SK-N-SH (cell line): Measurements from ENCODE around the gene CAPSL. TPM values are rescaled to one million over a fixed set of nuclear protein-coding genes. Genes with fewer than 3 reads are reported as not detected.

Experiments used
- CTCF ChIA-PET: fragments of 300-600, 350-600 bp; formaldehyde crosslinking; extraction: SDS; loops from one replicate; lab custom pipeline; 2021; lab: Yijun Ruan, JAX
- POLR2A ChIA-PET: fragments of 350-600 bp; sonication (Branson Sonifier 250); formaldehyde crosslinking; extraction: SDS; loops from one replicate; lab custom pipeline; 2020; ENCODE audit warnings: antibody characterized with exemption, inconsistent platforms; lab: Yijun Ruan, JAX
- DNase-seq: peaks from one replicate; pipeline ENCODE4 v3.0.0; 2012
- H2AFZ ChIP-seq: fragments of 200-600 bp; sonication (generic); 2 replicates; pipeline ENCODE4 v1.8.1; 2016; ENCODE audit warnings: antibody characterized with exemption, mild to moderate bottlenecking, low read depth
- H3F3A ChIP-seq: fragments of 200-600 bp; sonication (generic); replicated peaks from 2 replicates; pipeline ENCODE3; 2016; ENCODE audit warnings: antibody characterized with exemption, mild to moderate bottlenecking; ENCODE audit not compliant: insufficient read depth
- H3K27ac ChIP-seq, 2 experiments: fragments of 200-500 bp in 1 of 2; fragments of 200-600 bp in 1 of 2; sonication (Bioruptor generic) in 1 of 2; sonication (generic), shearing (Covaris generic) in 1 of 2; 2 replicates each; pipeline versions ENCODE4 v1.5.1 to v1.6.1; 2014 to 2016; ENCODE audit warnings: low read depth in 2 of 2, inconsistent platforms in 1 of 2, low read length in 1 of 2, mild to moderate bottlenecking in 1 of 2, mixed read lengths in 1 of 2
- H3K27me3 ChIP-seq: fragments of 200-600 bp; sonication (generic), shearing (Covaris generic); 2 replicates; pipeline ENCODE4 v1.6.1; 2016; ENCODE audit warnings: mixed run types; ENCODE audit not compliant: insufficient read depth
- H3K36me3 ChIP-seq, 2 experiments: fragments of 200-500 bp in 1 of 2; fragments of 200-600 bp in 1 of 2; sonication (Bioruptor generic) in 1 of 2; sonication (generic) in 1 of 2; replicated peaks in 1 of 2; 2 replicates each; pipeline versions ENCODE3 to v1.5.1; 2014 to 2016; ENCODE audit warnings: low read length in 1 of 2, mild to moderate bottlenecking in 1 of 2; ENCODE audit not compliant: insufficient read depth in 2 of 2, control insufficient read depth in 1 of 2
- H3K4me1 ChIP-seq, 2 experiments: fragments of 200-500 bp in 1 of 2; fragments of 200-600 bp in 1 of 2; sonication (Bioruptor generic) in 1 of 2; sonication (generic), shearing (Covaris generic) in 1 of 2; 2 replicates each; pipeline versions ENCODE4 v1.5.1 to v1.6.1; 2014 to 2016; ENCODE audit warnings: low read depth in 1 of 2, low read length in 1 of 2, mixed run types in 1 of 2; ENCODE audit not compliant: insufficient read depth in 2 of 2, control insufficient read depth in 1 of 2
- H3K4me2 ChIP-seq: fragments of 200-600 bp; sonication (generic), shearing (Covaris generic); 2 replicates; pipeline ENCODE4 v1.6.1; 2017; ENCODE audit warnings: mixed run types
- H3K4me3 ChIP-seq, 2 experiments: fragments of 200-500 bp in 1 of 2; fragments of 200-600 bp in 1 of 2; sonication (Bioruptor generic) in 1 of 2; sonication (generic), shearing (Covaris generic) in 1 of 2; 2 replicates each; pipeline versions ENCODE4 v1.5.1 to v1.8.1; 2014 to 2016; ENCODE audit warnings: low read depth in 2 of 2, inconsistent platforms in 1 of 2, low read length in 1 of 2, mild to moderate bottlenecking in 1 of 2, mixed read lengths in 1 of 2, moderate library complexity in 1 of 2
- H3K79me2 ChIP-seq: fragments of 200-600 bp; sonication (generic); 2 replicates; pipeline ENCODE4 v1.8.1; 2017; ENCODE audit warnings: mild to moderate bottlenecking; ENCODE audit not compliant: insufficient read depth
- H3K9ac ChIP-seq: fragments of 200-600 bp; sonication (generic); 2 replicates; pipeline ENCODE4 v1.6.1; 2017; ENCODE audit warnings: mixed run types
- H3K9me2 ChIP-seq: fragments of 200-600 bp; sonication (generic); 2 replicates; pipeline ENCODE4 v1.6.1; 2017; ENCODE audit warnings: mixed run types
- H3K9me3 ChIP-seq: fragments of 200-600 bp; sonication (generic); 2 replicates; pipeline ENCODE4 v1.6.1; 2017; ENCODE audit warnings: mixed run types, mild to moderate bottlenecking, moderate library complexity
- H4K20me1 ChIP-seq: fragments of 200-600 bp; sonication (generic); 2 replicates; pipeline ENCODE4 v1.6.1; 2017; ENCODE audit warnings: mild to moderate bottlenecking, mixed run types; ENCODE audit not compliant: insufficient read depth
- CHD2 ChIP-seq: fragments of 150-350 bp; IDR thresholded peaks from 2 replicates; pipeline ENCODE4 v1.6.1; 2018; ENCODE audit warnings: low read length; ENCODE audit not compliant: partially characterized antibody
- CTCF ChIP-seq: fragments of 200-600 bp; sonication (generic); IDR thresholded peaks from 2 replicates; pipeline ENCODE4 v1.6.1; 2017; ENCODE audit warnings: antibody characterized with exemption, mild to moderate bottlenecking, moderate library complexity
- ELF1 ChIP-seq: IDR thresholded peaks from 2 replicates; pipeline ENCODE4 v1.4.0; 2012
- EZH2phosphoT487 ChIP-seq: fragments of 200-600 bp; sonication (generic); IDR thresholded peaks from 2 replicates; pipeline ENCODE4 v1.6.1; 2017; ENCODE audit warnings: low read depth, mixed run types, mild to moderate bottlenecking, antibody characterized with exemption, moderate library complexity, borderline replicate concordance
- FOSL2 ChIP-seq: IDR thresholded peaks from 2 replicates; pipeline ENCODE4 v1.4.0; 2012; ENCODE audit warnings: low read depth, mild to moderate bottlenecking, moderate library complexity, borderline replicate concordance
- FOXM1 ChIP-seq: IDR thresholded peaks from 2 replicates; pipeline ENCODE4 v1.4.0; 2012; ENCODE audit warnings: low read depth, mild to moderate bottlenecking
- GABPA ChIP-seq: IDR thresholded peaks from 2 replicates; pipeline ENCODE4 v1.4.0; 2012; ENCODE audit warnings: low read depth, mild to moderate bottlenecking
- IRF3 ChIP-seq: fragments of 150-350 bp; IDR thresholded peaks from 2 replicates; pipeline ENCODE4 v1.6.1; 2016; ENCODE audit warnings: mild to moderate bottlenecking, low read depth, low read length
- JUND ChIP-seq: IDR thresholded peaks from 2 replicates; pipeline ENCODE4 v1.4.0; 2012
- MAX ChIP-seq: IDR thresholded peaks from 2 replicates; pipeline ENCODE4 v1.4.0; 2012; ENCODE audit warnings: low read depth
- MEF2A ChIP-seq: IDR thresholded peaks from 2 replicates; pipeline ENCODE4 v1.4.0; 2012; ENCODE audit warnings: low read depth, borderline replicate concordance
- MXI1 ChIP-seq: IDR thresholded peaks from 2 replicates; pipeline ENCODE4 v1.6.1; 2012; ENCODE audit warnings: mild to moderate bottlenecking, low read depth, low read length, improper control_type of control experiment
- NFIC ChIP-seq: IDR thresholded peaks from 2 replicates; pipeline ENCODE4 v1.4.0; 2012; ENCODE audit warnings: borderline replicate concordance
- NRF1 ChIP-seq: IDR thresholded peaks from 2 replicates; pipeline ENCODE4 v1.6.1; 2012; ENCODE audit warnings: low read depth, mild to moderate bottlenecking, low read length
- POLR2AphosphoS5 ChIP-seq: IDR thresholded peaks from 2 replicates; pipeline ENCODE4 v1.6.1; 2012; ENCODE audit warnings: low read depth, low read length
- RAD21 ChIP-seq: IDR thresholded peaks from 2 replicates; pipeline ENCODE4 v1.6.1; 2012; ENCODE audit warnings: mild to moderate bottlenecking, low read length
- RCOR1 ChIP-seq: fragments of 150-350 bp; IDR thresholded peaks from 2 replicates; pipeline ENCODE4 v1.6.1; 2017; ENCODE audit warnings: antibody characterized with exemption, low read length
- REST ChIP-seq: IDR thresholded peaks from 2 replicates; pipeline ENCODE4 v1.6.1; 2012; ENCODE audit warnings: mild to moderate bottlenecking, low read depth, low read length, moderate library complexity
- SIN3A ChIP-seq: IDR thresholded peaks from 2 replicates; pipeline ENCODE4 v1.6.1; 2012; ENCODE audit warnings: low read depth, mild to moderate bottlenecking, low read length, moderate library complexity, borderline replicate concordance
- SMC3 ChIP-seq: IDR thresholded peaks from 2 replicates; pipeline ENCODE4 v1.6.1; 2012; ENCODE audit warnings: low read depth, low read length, improper control_type of control experiment
- TCF12 ChIP-seq: IDR thresholded peaks from 2 replicates; pipeline ENCODE4 v1.4.0; 2012
- TEAD4 ChIP-seq: IDR thresholded peaks from 2 replicates; pipeline ENCODE4 v1.4.0; 2012; ENCODE audit warnings: mild to moderate bottlenecking, borderline replicate concordance; ENCODE audit not compliant: insufficient read depth
- USF2 ChIP-seq: fragments of 150-350 bp; IDR thresholded peaks from 2 replicates; pipeline ENCODE4 v1.6.1; 2017; ENCODE audit warnings: antibody characterized with exemption, low read length, low read depth, borderline replicate concordance
- YY1 ChIP-seq: IDR thresholded peaks from 2 replicates; pipeline ENCODE4 v1.4.0; 2012; ENCODE audit warnings: low read depth, mild to moderate bottlenecking
- ZBTB33 ChIP-seq: IDR thresholded peaks from 2 replicates; pipeline ENCODE4 v1.4.0; 2012; ENCODE audit warnings: low read depth, borderline replicate concordance
- WGBS: methylation state at CpG from one replicate; pipeline ENCODE4 v1.1.6; 2017; ENCODE audit warnings: low lambda C conversion rate; 5-methylcytosine and 5-hydroxymethylcytosine counted together
- polyA plus RNA-seq, 3 experiments: library from polyadenylated mRNA; depleted of rRNA; stranded (reverse); fragments of >200 nt; gene quantifications; 2 replicates each; pipeline ENCODE4 v1.2.3, GENCODE V29; 2012

Gene CAPSL
- polyA plus RNA-seq, 1 of the 3 experiments (the other 2 are of a cell fraction), result 0.23 TPM

GRCh38 chr5:35884191-35884769 lies 54.1 kb downstream of the CAPSL start:
- Histone ChIP-seq H3K27ac (peak overlapping the region; percentile 57 to 60), H4K20me1 (no peaks in the 10 kb centered on the region), H3K27me3 (no peaks in the 10 kb centered on the region), H3K9me3 (no peaks in the 10 kb centered on the region), H3K4me3 (no peak overlapping the region), H3F3A (peaks cover 5% of the 10 kb centered on the region), H3K4me2 (0 out of 2 replicates have a peak overlapping the region, but pooled peaks have one; percentile 9), H3K9me2 (no peaks in the 10 kb centered on the region), H3K36me3 (no peaks in the 10 kb centered on the region), H3K4me1 (peaks cover 0 to 13% of the 10 kb centered on the region in 2 experiments; a peak in 1 of 4 replicates), H3K79me2 (no peaks in the 10 kb centered on the region), H3K9ac (no peak overlapping the region), H2AFZ (no peak overlapping the region)
- CTCF ChIA-PET, result no interaction called here
- POLR2A ChIA-PET, result no interaction called here
- no peak for DNase-seq
- WGBS, result 19% methylated on average over 1 of the region's 1 CpG
- no peak; the same call in 1 of the 2 replicates for TF ChIP-seq MEF2A
- peak; percentile 78 for TF ChIP-seq MAX
- TF ChIP-seq TCF12, result peak; percentile 70
- no peak for TF ChIP-seq FOXM1
- peak; percentile 83 for TF ChIP-seq FOSL2
- TF ChIP-seq NRF1, result no peak
- no peak for TF ChIP-seq RAD21
- no peak for TF ChIP-seq ZBTB33
- TF ChIP-seq GABPA, result no peak
- no peak for TF ChIP-seq REST
- TF ChIP-seq NFIC, result peak; percentile 69
- peak; percentile 39; the same call in 1 of the 2 replicates for TF ChIP-seq TEAD4
- TF ChIP-seq CHD2, result no peak
- TF ChIP-seq IRF3, result no peak
- no peak for TF ChIP-seq MXI1
- no peak for TF ChIP-seq EZH2phosphoT487
- no peak for TF ChIP-seq CTCF
- TF ChIP-seq POLR2AphosphoS5, result no peak
- TF ChIP-seq ELF1, result no peak
- TF ChIP-seq RCOR1, result no peak
- TF ChIP-seq YY1, result no peak
- TF ChIP-seq JUND, result peak; percentile 89
- no peak for TF ChIP-seq USF2
- TF ChIP-seq SMC3, result no peak
- TF ChIP-seq SIN3A, result no peak
